C1 segment of cervical spinal cord (tissue), 14 donors: Measurements from ENCODE around the gene C5.

Experiments used
- DNase-seq, 14 donors: peaks; one replicate each; lab custom pipeline; 2025; lab: John Stamatoyannopoulos, UW

C5 gene

DNA sequence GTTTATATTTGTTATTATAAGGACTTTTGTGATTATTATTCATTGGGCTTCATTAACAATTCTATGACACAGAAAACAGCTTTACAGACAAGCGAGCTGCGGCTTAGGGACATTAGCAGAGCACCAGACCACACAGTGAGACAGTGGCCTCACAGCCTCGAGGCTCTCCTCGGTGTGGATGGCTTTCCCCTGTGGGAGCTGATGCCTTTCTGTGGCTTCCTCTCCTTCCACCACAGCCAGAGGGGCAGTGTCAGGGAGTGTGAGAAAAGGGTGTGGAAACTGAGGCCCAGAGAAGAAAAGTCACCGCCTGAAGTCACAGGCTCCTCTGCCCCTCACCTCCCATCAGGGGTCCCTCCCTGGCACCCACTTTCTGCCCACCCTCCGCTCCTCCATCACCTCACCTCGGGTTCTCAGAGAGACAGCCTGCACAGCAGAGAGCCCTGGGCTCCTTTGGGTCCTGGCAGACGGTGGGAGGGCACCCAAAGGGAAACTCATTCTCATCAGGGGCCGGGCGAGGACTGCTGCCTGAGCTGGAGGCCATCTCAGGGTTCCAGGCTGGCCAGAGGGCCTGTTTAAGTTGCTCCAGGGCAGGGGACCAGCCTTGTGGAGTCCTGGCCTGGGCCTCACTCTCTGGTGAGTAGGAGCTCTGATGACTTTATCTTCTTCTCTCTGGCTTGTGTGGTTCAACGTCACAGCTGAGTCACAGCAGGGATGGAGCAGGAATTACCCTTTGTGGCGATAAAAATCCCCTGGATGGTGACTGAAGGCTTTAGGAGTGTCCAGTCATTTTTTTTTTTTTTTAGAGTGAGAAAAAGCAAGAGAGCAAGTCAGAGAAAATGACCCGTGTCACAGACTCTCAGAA lies 124.3 kb downstream of the C5 start:
- no peak for DNase-seq

DNA sequence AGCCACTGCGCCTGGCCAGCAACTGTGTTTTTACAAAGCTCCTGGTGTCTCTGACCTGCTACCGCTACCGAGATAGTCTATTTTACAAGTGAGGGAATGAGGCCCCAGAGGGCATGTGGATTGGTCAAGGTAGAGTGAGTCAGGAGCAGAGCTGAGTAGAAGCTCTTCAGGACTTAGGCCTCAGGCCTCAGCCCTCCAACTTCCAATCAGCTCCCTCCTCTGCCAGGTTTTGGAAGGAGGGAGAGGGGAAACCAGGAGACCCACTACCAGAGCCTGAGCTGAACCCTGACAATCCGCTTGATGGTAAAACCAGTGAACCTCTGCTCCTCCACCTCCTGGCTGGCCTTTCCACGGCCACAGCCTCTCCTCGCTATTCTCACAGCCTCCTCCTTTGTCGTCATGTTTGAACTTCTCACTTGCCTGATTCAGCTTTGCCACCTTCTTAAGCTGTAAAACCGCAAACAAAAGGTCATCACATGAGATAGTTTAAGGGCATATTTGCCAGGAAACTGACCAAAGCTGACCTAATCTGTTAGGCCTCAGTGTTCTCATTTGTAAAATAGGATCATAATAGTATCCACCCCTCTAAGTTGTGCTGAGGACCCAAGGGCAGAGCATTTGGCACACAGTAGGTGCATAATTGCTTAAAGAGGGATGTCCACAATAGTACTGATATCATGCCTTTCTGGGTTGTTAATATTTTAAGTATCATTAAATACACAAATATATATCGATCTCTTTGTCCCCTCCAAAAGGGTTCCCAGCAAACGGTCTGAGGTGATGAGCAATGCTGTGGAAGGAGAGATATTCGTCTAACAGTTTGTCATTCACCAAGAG lies 125.2 kb downstream of the C5 start:
- no peak for DNase-seq

DNA sequence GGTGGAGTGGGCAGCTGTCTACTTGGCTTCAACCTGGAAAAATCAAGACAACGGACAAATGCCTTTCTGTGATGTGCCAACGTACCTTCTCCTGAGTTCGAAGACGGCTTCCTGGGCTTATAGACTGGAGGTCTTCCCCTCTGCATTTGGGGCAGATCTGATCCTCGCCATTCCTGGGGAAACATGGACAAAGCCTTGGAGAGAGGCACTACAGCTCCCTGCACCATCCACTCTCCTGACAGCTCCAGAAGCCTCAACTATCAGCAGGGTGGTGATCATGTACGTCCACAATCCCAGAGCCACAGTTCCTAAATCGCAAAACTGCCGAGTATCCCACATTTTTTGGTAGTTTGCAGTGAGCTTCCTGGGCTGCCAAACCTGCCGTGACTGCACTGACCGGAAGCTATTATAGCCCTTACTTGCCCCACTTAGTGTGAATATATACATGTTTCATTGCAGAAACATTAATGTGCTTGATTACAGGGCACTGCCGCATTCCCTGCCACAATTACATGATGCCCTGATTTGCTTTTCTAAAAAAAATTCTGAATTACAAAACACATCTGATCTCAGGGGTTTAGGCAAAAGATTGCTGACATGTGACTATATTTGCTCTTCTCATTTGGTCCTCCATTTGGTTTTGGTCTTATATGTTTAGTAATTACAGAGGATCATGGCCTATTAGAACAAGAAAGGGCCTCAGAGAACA lies 126.3 kb downstream of the C5 start:
- no peak for DNase-seq

DNA sequence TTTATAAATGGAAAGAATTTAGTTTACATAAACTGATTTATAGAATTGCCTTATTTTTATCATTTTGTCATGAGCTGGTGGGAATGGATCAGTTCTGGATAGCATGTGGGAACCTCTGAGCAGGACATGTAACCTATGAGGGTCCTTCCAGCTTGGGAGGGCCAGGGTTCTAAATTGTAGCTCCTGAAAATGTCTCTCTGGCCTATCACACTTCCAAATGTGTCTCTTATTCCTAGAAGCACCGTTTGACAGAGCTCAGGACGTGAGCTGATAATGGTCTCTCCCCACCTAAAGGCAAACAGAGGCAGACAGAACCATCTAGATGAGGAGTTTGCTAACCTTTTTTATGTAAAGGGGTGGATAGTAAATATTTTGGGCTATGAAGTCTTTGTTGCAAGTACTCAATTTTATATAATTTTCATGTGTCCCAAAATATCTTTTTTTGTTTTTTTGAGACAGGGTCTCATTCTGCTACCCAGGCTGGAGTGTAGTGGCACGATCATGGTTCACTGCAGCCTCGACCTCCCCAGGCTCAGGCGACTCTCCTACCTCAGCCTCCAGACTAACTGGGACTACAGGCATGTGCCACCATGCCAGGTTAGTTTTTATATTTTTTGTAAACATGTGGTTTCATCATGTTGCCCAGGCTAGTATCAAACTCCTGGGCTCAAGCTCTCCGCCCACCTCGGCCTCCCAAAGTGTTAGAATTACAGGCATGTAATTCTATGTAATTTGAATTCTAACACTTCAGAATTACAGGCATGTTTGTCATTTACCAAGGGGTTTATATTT lies 127.5 kb downstream of the C5 start:
- no peak for DNase-seq

DNA sequence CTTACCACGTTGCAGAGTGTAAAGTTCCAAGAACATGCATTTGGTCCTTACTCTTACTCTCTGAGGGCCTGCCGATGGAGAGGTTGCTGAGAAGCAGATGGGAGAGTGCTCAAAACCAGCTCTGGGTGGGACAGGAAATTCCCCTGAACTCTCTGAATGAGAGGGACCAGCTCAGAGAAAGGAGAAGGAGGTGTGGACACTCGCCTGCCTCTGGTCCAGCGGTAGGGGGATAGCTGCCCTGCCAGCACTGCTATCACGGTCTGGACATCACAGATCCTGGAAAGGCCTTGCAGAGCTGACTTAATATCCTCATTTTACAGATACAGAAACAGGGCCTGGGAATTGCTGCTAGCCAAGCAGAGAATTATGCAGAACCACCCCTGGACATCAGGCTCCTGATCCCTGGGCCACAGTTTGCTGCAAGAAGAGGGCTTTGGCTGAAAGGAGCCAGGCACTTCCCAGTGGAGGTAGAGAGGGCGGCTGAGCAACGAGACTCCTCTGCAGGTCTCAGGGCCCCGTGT lies 128.4 kb downstream of the C5 start:
- DNase-seq = no peak

DNA sequence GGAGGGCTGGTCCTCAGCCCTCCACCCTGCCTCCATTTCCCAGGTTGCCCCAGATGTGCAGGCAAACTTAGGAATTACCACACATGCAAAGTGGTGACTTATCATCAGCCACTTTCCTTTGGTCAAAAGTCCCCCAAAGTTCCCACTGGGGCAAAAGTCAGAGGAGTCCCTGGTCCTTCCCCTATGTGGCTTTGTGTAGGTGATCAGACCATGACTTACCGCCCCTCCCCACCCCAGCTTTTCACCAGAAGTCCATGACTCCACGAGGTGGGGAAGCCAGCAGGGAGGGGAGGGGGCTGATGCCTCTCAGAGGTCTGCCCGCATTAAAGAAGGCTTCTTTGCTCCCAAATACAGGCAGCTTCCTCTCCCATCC lies 129.3 kb downstream of the C5 start:
- no peak for DNase-seq

DNA sequence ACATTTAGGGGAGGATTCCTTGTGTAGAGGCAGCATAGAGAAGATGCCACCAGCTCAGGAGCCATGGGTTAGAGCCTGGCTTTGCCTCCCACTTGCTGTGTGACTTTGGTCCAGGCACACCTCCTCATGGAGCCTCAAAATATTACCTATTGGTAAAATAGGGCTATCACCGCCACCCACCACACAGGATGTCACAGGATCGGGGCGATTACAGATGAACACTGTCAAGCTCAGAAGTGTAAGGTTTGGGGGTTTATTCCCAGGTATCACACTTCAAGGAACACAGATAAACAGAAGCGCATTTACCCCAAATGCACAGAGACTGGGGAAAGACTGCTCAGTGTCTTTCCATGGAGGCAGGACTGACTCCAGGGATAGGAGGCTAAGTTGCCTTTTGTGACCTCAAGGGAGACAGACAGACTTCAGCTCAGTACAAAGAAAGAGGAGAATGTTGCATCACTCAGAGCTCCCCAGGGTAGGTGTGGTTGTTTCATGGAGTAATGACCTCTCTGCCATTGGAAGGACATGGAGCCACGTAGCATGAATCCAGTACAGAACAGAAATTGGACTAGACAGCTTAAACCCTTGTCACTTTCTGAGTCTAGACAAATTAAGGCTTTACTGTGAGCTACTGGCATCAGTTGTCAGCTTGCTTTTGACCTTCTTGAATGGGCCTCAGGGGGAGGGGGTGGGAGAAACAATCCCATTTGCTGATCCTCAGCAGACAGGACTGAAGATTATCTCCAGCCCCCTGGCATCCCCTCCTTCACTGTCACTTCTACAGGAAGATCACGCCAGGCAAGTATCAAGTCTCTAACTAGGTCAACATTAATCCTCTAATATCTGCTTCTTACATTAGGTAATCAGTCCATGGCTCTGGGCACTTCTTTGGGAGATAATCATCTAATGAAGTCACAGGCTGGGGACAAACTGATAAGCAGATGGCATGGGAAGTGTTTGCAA lies 130.0 kb downstream of the C5 start:
- no peak for DNase-seq

DNA sequence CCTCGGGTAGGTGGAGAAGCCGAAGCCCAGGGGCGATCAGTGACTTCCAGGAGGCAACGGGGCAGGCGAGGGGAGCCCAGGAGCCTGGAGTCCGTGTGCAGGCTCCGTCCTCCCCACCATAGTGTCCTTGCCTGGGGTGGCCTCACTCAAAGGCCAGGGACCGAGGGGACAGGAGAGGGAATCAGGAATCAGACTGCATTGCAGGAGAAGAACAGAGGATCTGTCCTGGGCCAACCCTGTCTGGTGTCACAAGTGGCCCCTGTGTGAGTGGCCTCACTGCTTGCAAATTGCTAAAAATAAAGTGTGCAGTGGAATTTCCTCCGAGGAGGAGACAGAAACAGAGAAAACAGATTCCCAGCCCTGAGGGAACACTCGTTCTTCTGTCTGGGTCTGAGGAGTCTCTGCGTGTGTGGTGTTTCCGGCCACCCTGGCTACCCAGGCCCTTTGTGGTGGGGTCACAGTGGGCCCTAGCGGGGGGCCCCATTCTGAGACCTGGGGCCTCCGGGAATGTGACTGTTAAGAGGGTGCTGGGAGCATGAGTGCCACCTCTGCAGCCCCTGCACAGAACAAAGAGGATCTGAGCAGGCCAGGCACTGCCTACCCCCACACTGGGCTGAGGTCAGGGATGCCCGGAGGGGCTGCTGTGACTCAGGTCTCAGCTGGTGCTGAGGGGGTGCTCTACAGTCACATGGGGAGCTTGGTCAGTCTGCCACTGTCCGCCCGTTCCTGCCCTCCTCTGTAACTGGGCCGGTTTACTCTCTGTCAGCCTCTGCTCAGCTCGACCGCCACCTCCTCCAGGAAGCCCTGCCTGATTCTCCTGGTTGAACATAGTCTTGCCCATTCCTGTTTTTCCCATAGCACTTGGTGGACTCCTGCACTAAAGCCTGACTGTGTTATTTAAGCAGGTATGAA lies 130.9 kb downstream of the C5 start:
- DNase-seq = peak in 1 of 14 donors; percentile 41

DNA sequence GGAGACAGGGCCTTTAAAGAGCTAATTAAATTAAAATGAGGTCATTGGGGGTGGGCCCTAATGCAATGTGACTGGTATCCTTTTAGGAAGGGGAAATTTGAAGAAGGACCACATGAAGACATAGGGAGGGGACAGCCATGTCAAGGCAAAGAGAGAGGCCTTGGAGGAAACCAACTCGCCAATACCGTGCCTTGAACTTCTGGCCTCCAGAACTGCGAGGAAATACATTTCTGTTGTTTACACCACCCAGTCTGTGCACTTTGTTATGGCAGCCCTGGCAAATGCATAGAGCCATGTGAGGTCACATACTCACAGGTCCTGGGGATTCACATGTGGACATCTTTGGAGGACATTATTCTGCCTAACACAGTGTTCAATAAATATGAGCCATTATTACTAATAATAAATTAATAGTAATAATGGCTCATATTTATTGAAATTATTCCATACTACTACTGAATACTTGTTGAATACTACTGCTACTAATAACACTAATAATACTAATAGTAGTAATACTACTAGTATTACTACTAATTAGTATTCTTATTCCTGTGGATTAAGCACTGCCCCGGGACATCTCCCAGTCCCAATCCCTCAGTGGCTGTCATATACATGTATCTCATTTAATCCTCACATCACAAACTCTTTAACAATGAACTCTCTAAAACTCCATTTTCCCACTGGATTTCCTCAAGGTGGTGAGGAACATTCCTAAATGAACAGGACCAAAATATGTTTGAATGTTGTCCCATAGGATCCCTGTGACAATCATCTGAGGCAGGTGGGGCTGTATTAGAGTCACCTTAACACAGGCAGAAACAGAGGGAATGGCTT lies 131.9 kb downstream of the C5 start:
- DNase-seq = no peak

DNA sequence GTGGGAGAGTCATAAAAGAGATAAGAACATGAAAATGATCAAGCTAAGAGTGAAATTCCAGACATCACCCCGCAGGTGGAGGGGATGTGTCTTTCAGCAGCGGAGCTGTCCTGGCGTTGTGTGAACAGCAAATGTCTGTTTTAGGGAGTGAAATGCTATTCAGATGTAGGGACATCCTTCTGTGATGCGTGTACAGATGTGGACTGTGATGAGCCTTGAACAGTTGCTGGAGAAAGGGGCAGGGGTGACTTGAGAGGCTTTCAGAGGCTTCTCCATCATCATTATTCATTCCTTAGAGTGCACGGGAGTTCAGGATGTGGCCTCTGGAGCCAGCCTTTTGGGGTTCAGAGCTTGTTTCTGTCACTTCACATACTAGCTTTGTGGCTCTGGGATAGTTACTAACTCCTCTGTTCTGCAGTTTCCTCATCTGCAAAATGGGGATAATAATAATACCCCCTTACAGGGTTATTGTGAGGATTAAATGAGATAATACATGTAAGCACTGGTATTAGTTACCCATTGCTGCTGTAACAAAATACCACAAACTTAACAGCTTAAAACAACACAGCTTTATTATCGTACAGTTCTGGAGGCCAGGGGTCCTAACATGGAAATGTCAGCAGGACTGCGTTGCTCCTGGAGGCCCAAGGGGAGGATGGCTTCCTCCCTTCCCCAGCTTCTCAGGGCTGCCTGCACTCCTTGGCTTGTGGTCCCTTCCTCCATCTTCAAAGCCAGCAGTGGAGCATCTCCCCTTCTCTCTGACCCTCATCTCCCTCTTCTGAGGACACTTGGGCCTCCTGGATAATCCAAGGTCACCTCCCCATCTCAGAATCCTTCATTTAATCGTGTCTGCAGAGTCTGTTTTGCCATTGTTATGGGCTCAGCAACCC lies 132.8 kb downstream of the C5 start:
- DNase-seq = no peak

DNA sequence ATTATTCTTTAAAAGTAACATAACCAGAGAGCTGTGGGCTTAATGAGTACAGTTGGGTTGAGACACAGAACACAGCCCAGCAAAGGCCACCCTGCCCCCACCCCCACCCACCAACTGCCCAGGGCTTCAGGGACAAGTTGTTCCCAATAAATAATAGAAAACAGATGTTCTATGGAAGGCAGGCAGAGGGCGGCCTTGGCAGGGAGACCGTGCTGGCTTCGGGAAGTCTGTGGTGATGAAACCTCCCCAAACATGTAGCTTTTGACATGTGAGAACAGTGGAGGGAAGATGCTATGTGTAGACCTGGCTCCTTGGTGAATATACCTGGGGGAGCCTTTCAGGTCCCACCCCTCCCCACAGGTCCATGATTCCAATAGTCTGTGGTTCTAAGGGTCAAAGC lies 133.5 kb downstream of the C5 start:
- DNase-seq = peak in 8 of 14 donors; percentile 12 to 73 (median 44)

DNA sequence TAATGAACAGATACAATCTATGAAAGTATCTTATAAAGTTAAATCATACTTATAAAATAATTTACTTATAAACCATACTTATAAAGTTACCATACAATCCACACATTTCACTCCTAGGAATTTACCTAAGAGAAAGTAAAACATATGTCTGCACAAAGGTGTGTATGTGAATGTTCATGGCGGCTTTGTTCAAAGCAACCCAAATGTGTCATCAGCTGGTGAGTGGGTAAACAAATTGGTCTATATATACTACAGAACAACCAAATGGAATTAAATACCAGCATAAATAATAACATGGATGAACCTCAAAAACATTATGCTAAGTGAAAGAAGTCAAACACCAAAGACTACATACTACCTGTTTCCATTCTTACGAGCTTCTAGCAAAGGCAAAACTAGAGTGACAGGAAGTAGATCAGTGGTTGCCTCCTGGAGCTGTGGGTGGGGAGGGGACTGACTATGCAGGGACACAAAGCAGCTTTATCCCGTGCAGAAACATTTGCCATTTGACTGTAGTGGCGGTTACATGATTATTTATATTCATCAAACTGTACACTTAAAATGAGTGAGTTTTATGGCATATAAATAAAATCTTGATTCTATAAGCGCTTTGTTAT lies 134.1 kb downstream of the C5 start:
- DNase-seq = peak in 1 of 14 donors; percentile 54

DNA sequence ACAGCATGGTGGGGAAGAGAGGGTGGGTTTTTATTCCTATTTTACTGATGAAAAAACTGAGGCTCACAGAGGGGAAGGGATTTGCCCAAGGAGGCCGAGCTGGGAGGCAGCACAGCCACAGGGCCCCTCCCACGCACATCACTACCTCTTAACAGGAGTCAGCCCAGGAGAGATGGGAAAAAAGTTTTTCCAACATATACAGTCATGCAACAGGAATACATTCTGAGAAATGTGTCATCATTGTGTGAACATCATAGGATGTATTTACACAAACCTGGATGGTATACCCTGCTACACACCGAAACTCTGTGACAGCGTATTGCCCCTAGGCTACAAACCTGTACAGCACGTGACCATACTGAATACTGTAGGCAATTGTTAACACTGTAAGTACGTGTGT lies 135.1 kb downstream of the C5 start:
- DNase-seq = no peak

DNA sequence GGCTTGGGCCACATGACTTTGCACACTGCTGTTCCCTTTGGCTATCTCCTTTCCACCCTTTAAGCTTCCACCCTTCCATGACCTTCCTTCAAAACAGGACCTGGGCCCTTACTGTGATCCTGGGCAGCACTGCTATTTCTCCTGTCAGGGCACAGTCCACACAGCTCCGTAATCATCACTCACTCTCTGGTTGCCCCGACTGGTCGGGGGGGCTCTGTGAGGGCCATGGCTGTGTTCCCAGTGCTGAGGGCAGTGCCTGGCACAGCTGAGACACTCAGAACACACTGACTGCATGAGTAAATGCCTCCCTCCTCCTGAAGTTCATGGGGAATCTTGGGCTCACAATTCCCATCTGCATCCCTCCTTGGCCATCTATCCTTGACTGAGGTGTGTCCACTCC lies 135.7 kb downstream of the C5 start:
- peak in 11 of 14 donors; percentile 33 to 88 (median 69) for DNase-seq

DNA sequence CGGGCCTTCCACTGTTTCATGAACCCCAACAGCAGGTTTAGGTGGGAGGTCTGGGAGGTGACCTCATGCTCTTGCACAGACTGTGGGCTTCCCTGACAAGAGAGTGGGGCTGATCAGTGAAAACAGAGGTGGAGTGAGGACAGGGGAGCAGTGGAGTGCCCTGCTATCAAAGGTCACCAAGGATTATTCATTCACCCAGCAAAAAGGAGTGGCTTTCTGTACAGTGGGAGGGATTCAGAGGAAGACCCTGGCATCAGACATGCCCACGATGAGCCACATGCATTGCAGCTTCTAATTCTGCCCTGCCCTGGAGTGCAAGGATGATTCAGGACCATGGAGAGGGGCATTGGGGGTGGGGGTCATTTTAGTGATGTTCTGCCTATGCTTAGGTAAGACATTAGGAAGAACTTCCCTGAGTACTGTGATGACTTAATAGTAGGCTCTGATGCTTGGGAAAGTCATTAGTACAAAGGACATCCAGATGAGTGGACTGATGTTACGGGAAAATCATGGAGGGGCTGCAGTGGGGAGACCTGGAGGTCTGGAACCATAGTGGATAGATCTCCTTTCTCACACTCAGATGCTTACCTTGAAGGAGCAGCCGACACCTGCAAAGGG lies 136.3 kb downstream of the C5 start:
- no peak for DNase-seq
